Activated CD4-positive, alpha-beta memory T cell treated with anti-CD3 and anti-CD28 coated beads for 36 hours (primary cell): ENCODE measurements around the gene TAF4. TPM values are rescaled to one million over a fixed set of nuclear protein-coding genes. Genes with fewer than 3 reads are reported as not detected.
"Not testable (repeated sequence)": the region's sequence is repeated elsewhere in the genome, so short reads cannot be mapped to it uniquely, and the experiment has no call there.

Source experiments
- CTCF ChIA-PET: fragments of 350-600 bp; sonication (Branson Sonifier 250); formaldehyde crosslinking; loops from one replicate; lab custom pipeline; 2021; ENCODE audit warnings: antibody characterized with exemption, inconsistent platforms; lab: Charles Lee
- POLR2A ChIA-PET: fragments of 350-600 bp; sonication (Branson Sonifier 250); formaldehyde crosslinking; loops from one replicate; lab custom pipeline; 2021; ENCODE audit warnings: antibody characterized with exemption; lab: Charles Lee
- DNase-seq: peaks from one replicate; pipeline ENCODE4 v3.0.0-alpha.2; 2020
- H3K27ac Mint-ChIP-seq: one replicate; pipeline ENCODE4 v1.8.0; 2021; ENCODE audit warnings: mixed read lengths
- H3K27me3 Mint-ChIP-seq: one replicate; pipeline ENCODE4 v1.8.0; 2021; ENCODE audit warnings: mixed read lengths
- H3K36me3 Mint-ChIP-seq: one replicate; pipeline ENCODE4 v1.8.0; 2021; ENCODE audit warnings: mixed read lengths
- H3K4me1 Mint-ChIP-seq: one replicate; pipeline ENCODE4 v1.8.0; 2021; ENCODE audit warnings: low read depth, mixed read lengths
- H3K4me3 Mint-ChIP-seq: one replicate; pipeline ENCODE4 v1.8.0; 2021; ENCODE audit warnings: mild to moderate bottlenecking, mixed read lengths
- H3K9me3 Mint-ChIP-seq: one replicate; pipeline ENCODE4 v1.8.0; 2021; ENCODE audit warnings: mixed read lengths
- intact Hi-C: fragments of 100-400 bp; cut with micrococcal nuclease; formaldehyde crosslinking; loops from one replicate; pipeline ENCODE4 v1.15.1; 2023
- total RNA-seq, 2 experiments: library from RNA; stranded (reverse); gene quantifications; one replicate each; pipeline ENCODE4 v1.2.3, GENCODE V29; 2021

Gene TAF4
- total RNA-seq, 2 experiments from 2014 or later = 15.3 to 17.0 TPM

DNA sequence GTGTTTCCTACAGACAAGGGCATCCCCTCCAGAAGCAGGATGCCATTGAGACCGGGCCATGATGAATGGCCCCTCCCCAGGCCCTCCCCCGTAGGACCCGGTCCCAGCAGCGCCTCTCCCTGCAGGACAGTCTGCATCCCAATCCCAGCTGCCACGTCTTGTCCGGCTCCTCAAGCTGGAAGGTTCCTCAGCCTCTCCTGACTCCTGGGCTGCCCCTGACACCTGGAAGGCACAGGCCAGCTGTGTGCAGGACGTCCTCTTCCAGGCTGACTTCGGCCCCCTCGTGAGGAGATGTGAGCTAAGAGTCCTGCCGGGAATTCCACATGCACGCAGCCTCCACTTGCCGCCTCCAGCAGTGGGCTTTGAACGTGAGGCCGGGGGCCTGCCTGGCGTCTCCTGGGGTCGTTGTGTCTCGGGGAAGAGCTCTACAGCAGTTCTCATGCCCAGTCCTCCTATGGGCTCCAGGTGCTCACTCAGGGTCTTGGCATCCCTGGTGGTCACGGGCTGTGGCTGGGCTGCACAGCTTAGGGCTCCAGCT, 64.4 kb downstream of the TAF4 start:
- no peak for DNase-seq
- Mint-ChIP-seq H3K9me3 (no peaks in the 10 kb centered on the region), H3K27ac (no peak overlapping the region), H3K4me1 (no peaks in the 10 kb centered on the region), H3K4me3 (no peak overlapping the region), H3K36me3 (peaks cover 42% of the 10 kb centered on the region), H3K27me3 (no peaks in the 10 kb centered on the region)
- intact Hi-C loops = no loop called here
- POLR2A ChIA-PET = no interaction called here
- CTCF ChIA-PET = no interaction called here

DNA sequence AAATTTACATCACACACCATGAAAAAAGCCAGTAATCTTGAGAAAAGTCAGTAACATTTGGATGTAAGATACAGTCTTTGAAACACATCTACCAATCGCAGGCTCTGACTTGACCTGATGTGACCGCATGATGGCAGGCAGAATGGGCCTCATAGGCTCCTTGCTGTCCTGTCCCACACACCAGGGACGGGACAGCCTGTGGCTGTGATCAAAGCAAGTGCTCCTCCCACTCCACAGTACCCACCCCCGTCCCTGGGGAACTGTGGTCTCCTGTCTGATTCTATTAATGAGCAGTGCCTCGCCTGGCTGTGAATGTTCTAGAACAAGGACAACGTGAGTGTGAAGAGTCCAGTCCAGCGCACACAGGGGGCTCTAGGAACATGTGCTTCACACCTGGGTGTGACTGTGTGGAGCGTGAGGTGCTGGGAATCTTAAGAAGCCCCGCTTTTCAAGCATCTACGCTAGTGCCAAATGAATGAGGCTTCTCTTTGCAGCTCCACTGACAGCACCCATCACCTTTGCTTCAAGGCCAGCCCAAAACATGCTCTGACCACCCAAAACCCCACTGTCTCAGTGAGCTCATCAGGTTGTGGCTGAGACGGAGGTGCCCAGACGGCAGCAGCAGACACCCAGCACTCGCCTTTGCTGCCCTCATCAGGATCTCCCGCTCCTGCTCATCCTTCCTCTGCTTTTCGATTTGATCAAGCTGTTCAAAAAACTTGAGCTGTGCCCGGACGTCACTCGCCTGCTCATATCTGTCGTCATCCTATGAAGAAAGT, 67.1 kb downstream of the TAF4 start:
- no peaks in the 10 kb centered on the region for H3K4me1 Mint-ChIP-seq
- H3K36me3 Mint-ChIP-seq = peaks cover 60% of the 10 kb centered on the region
- no peaks in the 10 kb centered on the region for H3K9me3 Mint-ChIP-seq
- ChIA-PET CTCF (no interaction called here), POLR2A (no interaction called here)
- intact Hi-C loops = no loop called here
- H3K27ac Mint-ChIP-seq = no peak overlapping the region
- H3K4me3 Mint-ChIP-seq = no peak overlapping the region
- DNase-seq = no peak
- H3K27me3 Mint-ChIP-seq = no peaks in the 10 kb centered on the region

DNA sequence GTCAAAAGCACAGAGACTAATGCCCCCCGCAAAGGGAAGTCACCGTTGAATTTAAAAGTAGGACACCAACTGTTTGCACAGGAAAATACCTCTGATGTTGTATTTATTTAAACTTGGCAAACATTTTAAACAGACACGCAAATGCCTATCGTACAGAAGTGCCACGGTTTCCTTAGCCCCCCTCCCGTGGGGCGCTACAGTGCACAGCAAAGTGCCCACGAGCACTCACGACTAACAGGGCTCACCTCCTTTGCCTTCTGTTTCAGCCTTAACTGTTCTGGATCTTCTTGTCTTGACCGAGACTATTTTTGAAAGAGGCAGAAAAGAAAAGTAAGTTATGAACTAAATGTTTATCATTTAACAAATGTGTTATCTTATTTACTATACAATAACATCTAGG, 67.8 kb downstream of the TAF4 start:
- no peaks in the 10 kb centered on the region for H3K4me1 Mint-ChIP-seq

DNA sequence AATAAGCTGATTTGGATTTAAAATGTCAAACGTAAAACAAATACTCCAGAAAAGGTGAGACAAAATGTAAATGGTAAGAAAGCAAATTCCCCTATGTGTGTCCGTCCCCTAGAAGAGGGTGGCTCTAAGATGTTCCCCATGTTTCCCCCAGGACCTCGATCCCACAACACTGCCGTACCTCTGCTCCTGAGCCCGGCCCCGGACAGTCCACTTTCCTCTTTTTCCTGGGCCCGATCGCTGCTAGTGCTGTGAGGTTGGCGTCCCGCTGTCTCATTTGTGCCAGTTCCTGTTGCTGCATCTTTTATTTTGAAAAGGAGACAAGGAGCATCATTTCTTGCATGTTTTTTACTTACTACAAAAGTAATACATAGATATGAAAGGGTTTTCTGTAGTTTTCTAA, 68.3 kb downstream of the TAF4 start:
- Mint-ChIP-seq H3K4me1 (no peaks in the 10 kb centered on the region), H3K27me3 (no peaks in the 10 kb centered on the region), H3K36me3 (peaks cover 67% of the 10 kb centered on the region), H3K4me3 (no peak overlapping the region), H3K9me3 (peaks cover 7% of the 10 kb centered on the region), H3K27ac (no peak overlapping the region)
- no peak for DNase-seq
- POLR2A ChIA-PET = no interaction called here
- intact Hi-C loops = no loop called here
- CTCF ChIA-PET = no interaction called here

More for the DNA sequence above, 67.8 kb downstream of the TAF4 start:
- intact Hi-C loops = no loop called here
- peaks cover 2% of the 10 kb centered on the region for H3K9me3 Mint-ChIP-seq
- no peak for DNase-seq
- no peak overlapping the region for H3K27ac Mint-ChIP-seq
- H3K4me3 Mint-ChIP-seq = no peak overlapping the region
- H3K27me3 Mint-ChIP-seq = no peaks in the 10 kb centered on the region
- H3K36me3 Mint-ChIP-seq = peaks cover 64% of the 10 kb centered on the region
- POLR2A ChIA-PET = no interaction called here
- CTCF ChIA-PET = no interaction called here

DNA sequence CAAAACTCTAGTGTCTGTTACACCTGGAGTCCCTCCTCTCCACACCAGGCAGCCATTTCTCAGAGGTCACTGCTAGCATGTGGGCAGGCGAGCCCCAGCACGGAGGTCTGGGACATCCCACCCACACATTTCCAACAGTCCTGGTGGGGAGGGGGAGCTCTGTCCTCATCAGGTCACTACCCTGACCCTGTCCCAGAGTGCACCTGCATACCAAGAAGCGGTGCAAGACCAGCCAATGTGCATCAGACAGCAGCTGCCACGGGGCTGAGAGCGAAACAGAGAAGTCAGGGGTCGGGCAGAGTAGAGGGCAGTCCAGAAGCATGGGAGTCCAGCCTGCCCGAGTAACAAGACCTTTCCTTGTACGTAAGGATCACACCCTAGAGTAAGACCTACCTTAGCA, 71.1 kb downstream of the TAF4 start:
- ChIA-PET POLR2A (no interaction called here), CTCF (no interaction called here)
- DNase-seq = no peak
- peaks cover 23% of the 10 kb centered on the region for H3K9me3 Mint-ChIP-seq
- no peaks in the 10 kb centered on the region for H3K27me3 Mint-ChIP-seq
- H3K4me3 Mint-ChIP-seq = no peak overlapping the region
- intact Hi-C loops = no loop called here
- H3K27ac Mint-ChIP-seq = no peak overlapping the region
- H3K36me3 Mint-ChIP-seq = peaks cover 77% of the 10 kb centered on the region
- no peaks in the 10 kb centered on the region for H3K4me1 Mint-ChIP-seq

DNA sequence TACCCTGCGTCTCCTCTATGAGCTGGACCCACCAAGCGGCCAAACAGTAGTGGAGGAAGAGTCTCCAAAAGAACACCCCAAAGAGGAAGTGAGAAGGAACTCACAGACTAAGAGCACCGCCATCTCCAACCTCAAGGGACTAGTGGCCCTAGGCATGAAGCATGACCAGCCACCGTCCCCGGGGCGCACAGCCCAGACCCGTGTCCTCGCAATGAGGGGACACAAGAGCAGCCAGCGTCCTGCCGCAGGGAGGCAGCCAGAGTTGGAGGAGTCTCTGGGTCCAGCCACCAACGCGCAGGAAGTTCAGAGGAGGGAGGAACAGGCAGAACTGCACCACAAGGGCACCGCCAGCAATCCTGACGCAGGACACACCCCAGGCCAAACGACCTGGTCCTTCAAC, 72.6 kb downstream of the TAF4 start:
- H3K36me3 Mint-ChIP-seq = peaks cover 71% of the 10 kb centered on the region
- no peaks in the 10 kb centered on the region for H3K4me1 Mint-ChIP-seq
- DNase-seq = no peak
- no peak overlapping the region for H3K27ac Mint-ChIP-seq
- POLR2A ChIA-PET = no interaction called here
- H3K27me3 Mint-ChIP-seq = no peaks in the 10 kb centered on the region
- intact Hi-C loops = no loop called here
- H3K4me3 Mint-ChIP-seq = no peak overlapping the region
- CTCF ChIA-PET = no interaction called here
- H3K9me3 Mint-ChIP-seq = peaks cover 23% of the 10 kb centered on the region

DNA sequence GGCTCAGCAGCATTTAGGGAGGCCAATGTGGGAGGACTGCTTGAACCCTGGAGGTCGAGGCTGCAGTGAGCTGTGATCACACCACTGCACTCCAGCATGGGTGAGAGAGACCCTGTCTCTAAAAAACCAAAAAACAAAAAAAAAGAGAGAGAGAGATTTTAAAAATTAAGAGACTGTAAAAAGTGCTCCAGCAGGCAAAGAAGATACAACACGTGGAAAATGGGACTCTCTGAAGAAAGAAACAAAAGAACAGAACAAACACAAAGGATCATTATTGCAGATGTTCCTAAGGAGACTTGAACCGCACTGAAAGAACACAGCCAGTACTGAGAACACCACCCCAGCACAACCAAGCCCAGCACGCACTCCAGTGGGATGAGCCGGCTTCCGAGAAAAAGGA, 74.2 kb downstream of the TAF4 start:
- ChIA-PET CTCF (no interaction called here), POLR2A (no interaction called here)
- H3K4me1 Mint-ChIP-seq = peaks cover 2% of the 10 kb centered on the region
- intact Hi-C loops = no loop called here
- no peaks in the 10 kb centered on the region for H3K27me3 Mint-ChIP-seq
- no peak overlapping the region for H3K27ac Mint-ChIP-seq
- no peak overlapping the region for H3K4me3 Mint-ChIP-seq
- H3K9me3 Mint-ChIP-seq = peaks cover 23% of the 10 kb centered on the region
- no peak for DNase-seq
- peaks cover 74% of the 10 kb centered on the region for H3K36me3 Mint-ChIP-seq

DNA sequence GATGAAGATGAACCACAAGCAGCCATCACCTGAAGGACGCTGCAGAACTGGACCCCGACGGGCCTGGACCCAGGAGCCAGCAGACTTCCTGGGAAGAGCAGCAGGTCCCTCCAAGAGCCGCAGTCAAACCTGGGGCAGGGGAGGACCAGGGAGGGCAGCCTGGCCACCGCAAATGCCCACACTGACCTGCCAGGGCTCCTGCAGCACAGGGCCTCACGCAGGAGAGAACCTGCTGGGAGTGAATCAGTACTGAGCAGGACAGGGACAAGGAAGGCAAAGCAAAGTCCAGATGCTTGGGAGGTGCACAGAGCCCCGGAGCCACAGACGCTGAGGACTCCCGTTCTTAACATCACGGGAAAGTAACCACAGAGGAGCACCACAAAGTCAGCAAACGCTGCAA, 75.2 kb downstream of the TAF4 start:
- no peak for DNase-seq
- Mint-ChIP-seq H3K4me1 (peaks cover 2% of the 10 kb centered on the region), H3K27ac (no peak overlapping the region), H3K36me3 (peaks cover 73% of the 10 kb centered on the region), H3K9me3 (peaks cover 25% of the 10 kb centered on the region), H3K27me3 (no peaks in the 10 kb centered on the region), H3K4me3 (no peak overlapping the region)
- ChIA-PET CTCF (no interaction called here), POLR2A (no interaction called here)
- intact Hi-C loops = no loop called here

DNA sequence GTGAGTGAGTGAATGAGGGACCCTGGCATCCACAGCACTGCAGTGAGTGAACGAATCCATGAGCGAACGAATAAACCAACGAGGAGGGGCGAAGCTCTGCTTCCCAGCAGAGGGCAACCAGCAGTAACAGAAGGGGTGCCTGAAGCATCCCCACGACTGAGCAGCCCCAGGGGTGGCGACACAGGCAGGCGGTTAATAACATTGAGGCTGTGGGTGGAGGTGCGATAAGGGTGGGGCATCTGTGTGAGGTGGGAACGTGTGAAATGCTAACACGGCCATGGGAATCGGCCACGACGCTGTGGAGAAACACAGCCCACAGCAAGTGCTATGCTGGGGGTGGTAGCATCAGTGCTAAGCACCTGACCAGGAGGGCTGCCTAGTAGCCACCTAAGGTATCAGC, 75.9 kb downstream of the TAF4 start:
- ChIA-PET POLR2A (no interaction called here), CTCF (no interaction called here)
- Mint-ChIP-seq H3K4me3 (no peak overlapping the region), H3K27ac (no peak overlapping the region), H3K27me3 (no peaks in the 10 kb centered on the region), H3K36me3 (peaks cover 69% of the 10 kb centered on the region), H3K4me1 (peaks cover 2% of the 10 kb centered on the region), H3K9me3 (peaks cover 26% of the 10 kb centered on the region)
- no peak for DNase-seq
- intact Hi-C loops = no loop called here

DNA sequence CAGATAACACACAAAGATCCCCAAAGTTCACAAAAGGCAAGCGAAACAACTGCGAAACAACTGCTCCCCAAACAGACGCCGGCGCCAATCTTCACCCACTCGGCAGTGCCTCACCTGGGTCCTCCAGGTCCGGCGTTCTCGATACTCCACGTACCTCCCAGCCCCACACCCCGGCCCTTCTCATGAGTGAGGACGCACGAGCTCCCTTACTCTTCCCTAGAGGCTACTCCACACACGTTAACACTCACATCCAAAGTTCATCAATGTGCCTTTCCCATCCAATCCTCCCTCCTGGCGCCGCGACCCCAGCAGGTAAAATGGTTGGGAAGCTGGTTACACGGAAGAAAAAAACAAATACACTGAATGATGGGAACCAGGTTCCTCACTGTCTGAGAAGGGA, 77.0 kb downstream of the TAF4 start:
- intact Hi-C loops = no loop called here
- H3K9me3 Mint-ChIP-seq = peaks cover 26% of the 10 kb centered on the region
- H3K36me3 Mint-ChIP-seq = peaks cover 67% of the 10 kb centered on the region
- no peaks in the 10 kb centered on the region for H3K27me3 Mint-ChIP-seq
- POLR2A ChIA-PET = no interaction called here
- CTCF ChIA-PET = no interaction called here
- peaks cover 8% of the 10 kb centered on the region for H3K4me1 Mint-ChIP-seq
- no peak overlapping the region for H3K27ac Mint-ChIP-seq
- DNase-seq = no peak
- no peak overlapping the region for H3K4me3 Mint-ChIP-seq

DNA sequence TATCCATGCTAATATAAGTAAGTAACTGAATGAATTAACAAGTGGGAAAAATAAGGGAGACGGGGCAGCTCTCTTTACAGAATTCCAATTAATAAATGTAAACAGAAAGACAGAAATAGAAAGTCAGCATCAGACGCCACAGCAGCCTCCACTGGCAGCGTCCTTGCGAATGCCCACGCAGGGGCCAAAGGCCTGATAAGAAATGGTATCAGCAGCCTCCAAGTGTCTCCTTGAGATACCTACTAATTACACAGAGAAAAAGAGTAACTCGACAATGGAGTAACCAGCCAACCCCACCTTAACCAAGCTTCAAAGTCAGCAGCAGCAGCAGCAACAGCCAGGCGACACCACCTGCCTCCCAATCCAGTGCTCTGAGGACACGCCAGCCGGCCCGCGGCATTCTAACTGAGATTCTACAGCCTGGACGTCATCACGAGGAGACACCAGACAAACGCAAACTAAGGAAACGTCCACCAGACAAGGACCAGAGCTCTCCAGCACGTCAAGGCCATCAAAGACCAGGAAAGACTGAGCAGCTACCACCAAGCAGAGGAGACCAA, 78.8 kb downstream of the TAF4 start:
- peaks cover 13% of the 10 kb centered on the region for H3K4me1 Mint-ChIP-seq
- H3K4me3 Mint-ChIP-seq = no peak overlapping the region
- no peak overlapping the region for H3K27ac Mint-ChIP-seq
- H3K36me3 Mint-ChIP-seq = peaks cover 50% of the 10 kb centered on the region
- ChIA-PET CTCF (no interaction called here), POLR2A (no interaction called here)
- no peaks in the 10 kb centered on the region for H3K27me3 Mint-ChIP-seq
- no peak for DNase-seq
- intact Hi-C loops = no loop called here
- peaks cover 16% of the 10 kb centered on the region for H3K9me3 Mint-ChIP-seq

DNA sequence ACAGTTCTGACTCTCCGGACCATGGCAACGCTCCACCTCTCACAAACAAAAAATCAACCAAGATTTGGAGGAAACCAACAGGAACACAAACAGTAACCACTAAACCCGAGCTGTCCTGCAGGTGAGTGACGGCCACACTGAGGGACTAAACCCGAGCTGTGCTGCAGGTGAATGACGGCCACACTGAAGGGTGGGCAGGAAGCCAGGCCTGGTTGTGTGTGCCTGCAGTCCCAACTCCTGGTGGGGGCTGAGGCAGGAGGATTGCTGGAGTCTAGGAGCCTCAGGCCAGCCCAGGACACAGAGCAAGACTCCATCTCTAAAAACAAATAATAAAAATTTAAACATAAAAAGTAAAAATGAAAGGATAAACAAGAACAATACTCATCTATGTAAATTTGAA, 80.6 kb downstream of the TAF4 start:
- Mint-ChIP-seq H3K4me3 (no peak overlapping the region), H3K36me3 (peaks cover 40% of the 10 kb centered on the region), H3K9me3 (peaks cover 6% of the 10 kb centered on the region), H3K27me3 (no peaks in the 10 kb centered on the region), H3K4me1 (peaks cover 17% of the 10 kb centered on the region), H3K27ac (no peak overlapping the region)
- DNase-seq = no peak
- ChIA-PET POLR2A (no interaction called here), CTCF (no interaction called here)
- intact Hi-C loops = no loop called here

DNA sequence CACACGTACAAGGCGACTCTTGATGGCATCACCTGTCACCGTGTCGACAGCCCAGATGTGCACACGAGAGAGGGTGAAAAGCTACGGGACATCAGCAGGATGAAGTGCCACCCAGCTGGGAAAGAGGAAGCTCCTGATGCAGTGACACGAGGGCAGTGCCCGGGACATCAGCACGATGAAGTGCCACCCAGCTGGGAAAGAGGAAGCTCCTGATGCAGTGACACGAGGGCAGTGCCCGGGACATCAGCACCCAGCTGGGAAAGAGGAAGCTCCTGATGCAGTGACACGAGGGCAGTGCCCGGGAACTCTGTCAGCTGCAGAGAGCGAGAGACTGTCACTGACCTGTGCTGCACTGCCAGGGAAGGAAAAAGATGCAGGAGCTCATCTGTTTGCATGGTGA, 81.2 kb downstream of the TAF4 start:
- H3K27ac Mint-ChIP-seq, intact Hi-C loops, POLR2A ChIA-PET, H3K9me3 Mint-ChIP-seq, DNase-seq, H3K4me3 Mint-ChIP-seq, H3K27me3 Mint-ChIP-seq: not testable (repeated sequence)
- CTCF ChIA-PET = interaction anchor here (0.7 kb wide), 1 partner anchor 113 kb away, joined by 3 read pairs; no protein-coding TSS in a partner anchor
- Mint-ChIP-seq H3K4me1 (peaks cover 17% of the 10 kb centered on the region), H3K36me3 (peaks cover 35% of the 10 kb centered on the region)
